ENCODE results near the gene NPY1R. TPM values are rescaled to one million over a fixed set of nuclear protein-coding genes. Genes with fewer than 3 reads are reported as not detected.
A peak's percentile ranks its signal among the peaks of the same experiment; 100 is the strongest.

NPY1R gene
- polyA plus RNA-seq, 1 donor from 2014 or later = 19.8 TPM

GRCh38 chr4:163335384-163335783, 3.0 kb upstream of the NPY1R start:
- Histone ChIP-seq H3K27me3 (ENCODE audit: insufficient read depth, low read depth, low read length) (peaks cover 18% of the 10 kb centered on the region), H3K9me3 (ENCODE audit: low read length) (no peaks in the 10 kb centered on the region), H3K4me3 (ENCODE audit: low read length) (no peak overlapping the region), H3K27ac (ENCODE audit: low read length) (peak overlapping the region; percentile 40), H3K9ac (ENCODE audit: low read length) (no peak overlapping the region), H3K36me3 (ENCODE audit: insufficient read depth, low read length) (no peaks in the 10 kb centered on the region), H3K4me2 (ENCODE audit: low read length) (no peak overlapping the region), H3F3A (ENCODE audit: insufficient read depth, low read length, poor library complexity, severe bottlenecking) (no peaks in the 10 kb centered on the region), H3K9me2 (ENCODE audit: insufficient read depth, low read length) (no peaks in the 10 kb centered on the region), H3K79me2 (replicated peaks; ENCODE audit: insufficient read depth, low read length) (no peaks in the 10 kb centered on the region), H2AFZ (ENCODE audit: low read depth, low read length) (no peak overlapping the region), H4K20me1 (ENCODE audit: insufficient read depth) (no peaks in the 10 kb centered on the region)
- TF ChIP-seq SMC3 (conservative IDR thresholded peaks at IDR 0.05; ENCODE audit: poor library complexity) = no peak
- TF ChIP-seq, protein P1, sequence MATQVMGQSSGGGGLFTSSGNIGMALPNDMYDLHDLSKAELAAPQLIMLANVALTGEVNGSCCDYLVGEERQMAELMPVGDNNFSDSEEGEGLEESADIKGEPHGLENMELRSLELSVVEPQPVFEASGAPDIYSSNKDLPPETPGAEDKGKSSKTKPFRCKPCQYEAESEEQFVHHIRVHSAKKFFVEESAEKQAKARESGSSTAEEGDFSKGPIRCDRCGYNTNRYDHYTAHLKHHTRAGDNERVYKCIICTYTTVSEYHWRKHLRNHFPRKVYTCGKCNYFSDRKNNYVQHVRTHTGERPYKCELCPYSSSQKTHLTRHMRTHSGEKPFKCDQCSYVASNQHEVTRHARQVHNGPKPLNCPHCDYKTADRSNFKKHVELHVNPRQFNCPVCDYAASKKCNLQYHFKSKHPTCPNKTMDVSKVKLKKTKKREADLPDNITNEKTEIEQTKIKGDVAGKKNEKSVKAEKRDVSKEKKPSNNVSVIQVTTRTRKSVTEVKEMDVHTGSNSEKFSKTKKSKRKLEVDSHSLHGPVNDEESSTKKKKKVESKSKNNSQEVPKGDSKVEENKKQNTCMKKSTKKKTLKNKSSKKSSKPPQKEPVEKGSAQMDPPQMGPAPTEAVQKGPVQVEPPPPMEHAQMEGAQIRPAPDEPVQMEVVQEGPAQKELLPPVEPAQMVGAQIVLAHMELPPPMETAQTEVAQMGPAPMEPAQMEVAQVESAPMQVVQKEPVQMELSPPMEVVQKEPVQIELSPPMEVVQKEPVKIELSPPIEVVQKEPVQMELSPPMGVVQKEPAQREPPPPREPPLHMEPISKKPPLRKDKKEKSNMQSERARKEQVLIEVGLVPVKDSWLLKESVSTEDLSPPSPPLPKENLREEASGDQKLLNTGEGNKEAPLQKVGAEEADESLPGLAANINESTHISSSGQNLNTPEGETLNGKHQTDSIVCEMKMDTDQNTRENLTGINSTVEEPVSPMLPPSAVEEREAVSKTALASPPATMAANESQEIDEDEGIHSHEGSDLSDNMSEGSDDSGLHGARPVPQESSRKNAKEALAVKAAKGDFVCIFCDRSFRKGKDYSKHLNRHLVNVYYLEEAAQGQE (IDR thresholded peaks at IDR 0.05; ENCODE audit: borderline replicate concordance) = peak; percentile 13
- TF ChIP-seq EZH2 (IDR thresholded peaks at IDR 0.05; ENCODE audit: borderline replicate concordance, insufficient read depth, low read length, poor library complexity, severe bottlenecking) = no peak
- no peak for TF ChIP-seq TAF1 (IDR thresholded peaks at IDR 0.05; ENCODE audit: low read depth)
- TF ChIP-seq EP300 (conservative IDR thresholded peaks at IDR 0.05; ENCODE audit: poor library complexity, severe bottlenecking) = peak; percentile 82
- TF ChIP-seq CTCF (IDR thresholded peaks at IDR 0.05; ENCODE audit: poor library complexity, severe bottlenecking) = no peak
- no peak for TF ChIP-seq MXI1 (conservative IDR thresholded peaks at IDR 0.05; ENCODE audit: poor library complexity, severe bottlenecking)
- TF ChIP-seq POLR2AphosphoS5 (IDR thresholded peaks at IDR 0.05) = peak; percentile 52
- no peak for TF ChIP-seq RAD21 (conservative IDR thresholded peaks at IDR 0.05)

GRCh38 chr4:163331629-163332376, 593 bp downstream of the NPY1R start:
- no peaks in the 10 kb centered on the region for H3F3A ChIP-seq (ENCODE audit: insufficient read depth, low read length, poor library complexity, severe bottlenecking)
- no peaks in the 10 kb centered on the region for H3K36me3 ChIP-seq (ENCODE audit: insufficient read depth, low read length)
- H3K4me2 ChIP-seq (ENCODE audit: low read length) = peak overlapping the region; percentile 68
- H3K9me2 ChIP-seq (ENCODE audit: insufficient read depth, low read length) = no peaks in the 10 kb centered on the region
- H3K27ac ChIP-seq (ENCODE audit: low read length) = peak overlapping the region; percentile 48
- peak overlapping the region; percentile 58 for H2AFZ ChIP-seq (ENCODE audit: low read depth, low read length)
- peaks cover 18% of the 10 kb centered on the region for H3K27me3 ChIP-seq (ENCODE audit: insufficient read depth, low read depth, low read length)
- no peaks in the 10 kb centered on the region for H3K9me3 ChIP-seq (ENCODE audit: low read length)
- no peaks in the 10 kb centered on the region for H4K20me1 ChIP-seq (ENCODE audit: insufficient read depth)
- H3K79me2 ChIP-seq (replicated peaks; ENCODE audit: insufficient read depth, low read length) = no peaks in the 10 kb centered on the region
- peak; percentile 22 for TF ChIP-seq MXI1 (conservative IDR thresholded peaks at IDR 0.05; ENCODE audit: poor library complexity, severe bottlenecking)
- TF ChIP-seq SMC3 (conservative IDR thresholded peaks at IDR 0.05; ENCODE audit: poor library complexity) = peak; percentile 43
- peak; percentile 64 for TF ChIP-seq CTCF (IDR thresholded peaks at IDR 0.05; ENCODE audit: poor library complexity, severe bottlenecking)
- peak; percentile 59 for TF ChIP-seq RAD21 (conservative IDR thresholded peaks at IDR 0.05)
- no peak for TF ChIP-seq EZH2 (IDR thresholded peaks at IDR 0.05; ENCODE audit: borderline replicate concordance, insufficient read depth, low read length, poor library complexity, severe bottlenecking)
- TF ChIP-seq TAF1 (IDR thresholded peaks at IDR 0.05; ENCODE audit: low read depth) = no peak
- TF ChIP-seq, protein P1 (IDR thresholded peaks at IDR 0.05; ENCODE audit: borderline replicate concordance) = no peak
- H3K9ac ChIP-seq (ENCODE audit: low read length) = peak overlapping the region; percentile 64
- H3K4me3 ChIP-seq (ENCODE audit: low read length) = peak overlapping the region; percentile 82
